Brain microvascular endothelial cell (primary cell): Measurements from ENCODE around the gene PLEKHM2.

ENCODE experiments used
- DNase-seq: peaks from one replicate; pipeline ENCODE4 v3.0.0-alpha.2; 2020
- H3K27ac ChIP-seq: fragments of 250-450 bp; sonication (Bioruptor Pico); 2 replicates; pipeline ENCODE4 v1.5.1; 2020; ENCODE audit warnings: mild to moderate bottlenecking, moderate library complexity
- H3K27me3 ChIP-seq: fragments of 250-450 bp; sonication (Bioruptor Pico); replicated peaks from 2 replicates; pipeline ENCODE4 v1.5.1; 2020; ENCODE audit warnings: mild to moderate bottlenecking
- H3K36me3 ChIP-seq: fragments of 250-450 bp; sonication (Bioruptor Pico); replicated peaks from 2 replicates; pipeline ENCODE4 v1.5.1; 2020; ENCODE audit warnings: mild to moderate bottlenecking
- H3K4me3 ChIP-seq: 2 replicates; pipeline ENCODE4 v1.5.1; 2011; ENCODE audit warnings: low read depth, mild to moderate bottlenecking, control low read depth, low read length, moderate library complexity
- in situ Hi-C: cut with HindIII; loops from 2 replicates; pipeline ENCODE4 v1.10.0; 2017; ENCODE audit warnings: low sequenced_read_pairs, low pct_ligation_motif_present
- TF ChIP-seq, protein P1 (sequence below): IDR thresholded peaks from 2 replicates; pipeline ENCODE4 v1.5.1; 2011; ENCODE audit warnings: low read depth, mild to moderate bottlenecking, moderate library complexity, low read length, control low read depth, inconsistent platforms; ENCODE audit errors: missing control alignments

The PLEKHM2 gene

DNA sequence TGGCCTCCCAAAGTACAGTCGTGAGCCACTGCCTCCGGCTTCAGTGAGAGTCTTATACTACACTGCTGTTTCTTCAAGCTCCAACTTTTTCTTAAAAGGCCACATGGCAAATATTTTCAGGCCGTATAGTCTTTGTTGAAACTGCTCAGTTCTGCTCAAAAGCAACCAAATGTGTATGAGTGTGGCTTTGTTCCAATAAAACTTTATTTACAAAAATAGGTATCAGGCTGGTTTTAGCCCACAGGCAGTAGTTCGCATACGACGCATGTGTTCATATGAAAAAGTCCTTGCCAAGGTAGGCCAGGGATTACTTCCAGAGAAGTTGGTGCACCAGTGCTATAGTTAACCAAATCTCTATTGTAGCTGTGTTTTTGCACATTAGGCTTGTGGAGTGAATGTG lies 6.2 kb downstream of the PLEKHM2 start:
- Histone ChIP-seq H3K27ac (no peak overlapping the region), H3K27me3 (no peaks in the 10 kb centered on the region), H3K4me3 (no peak overlapping the region), H3K36me3 (no peaks in the 10 kb centered on the region)
- DNase-seq, result no peak
- in situ Hi-C loops, result no loop called here
- TF ChIP-seq, protein P1, sequence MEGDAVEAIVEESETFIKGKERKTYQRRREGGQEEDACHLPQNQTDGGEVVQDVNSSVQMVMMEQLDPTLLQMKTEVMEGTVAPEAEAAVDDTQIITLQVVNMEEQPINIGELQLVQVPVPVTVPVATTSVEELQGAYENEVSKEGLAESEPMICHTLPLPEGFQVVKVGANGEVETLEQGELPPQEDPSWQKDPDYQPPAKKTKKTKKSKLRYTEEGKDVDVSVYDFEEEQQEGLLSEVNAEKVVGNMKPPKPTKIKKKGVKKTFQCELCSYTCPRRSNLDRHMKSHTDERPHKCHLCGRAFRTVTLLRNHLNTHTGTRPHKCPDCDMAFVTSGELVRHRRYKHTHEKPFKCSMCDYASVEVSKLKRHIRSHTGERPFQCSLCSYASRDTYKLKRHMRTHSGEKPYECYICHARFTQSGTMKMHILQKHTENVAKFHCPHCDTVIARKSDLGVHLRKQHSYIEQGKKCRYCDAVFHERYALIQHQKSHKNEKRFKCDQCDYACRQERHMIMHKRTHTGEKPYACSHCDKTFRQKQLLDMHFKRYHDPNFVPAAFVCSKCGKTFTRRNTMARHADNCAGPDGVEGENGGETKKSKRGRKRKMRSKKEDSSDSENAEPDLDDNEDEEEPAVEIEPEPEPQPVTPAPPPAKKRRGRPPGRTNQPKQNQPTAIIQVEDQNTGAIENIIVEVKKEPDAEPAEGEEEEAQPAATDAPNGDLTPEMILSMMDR, result no peak

DNA sequence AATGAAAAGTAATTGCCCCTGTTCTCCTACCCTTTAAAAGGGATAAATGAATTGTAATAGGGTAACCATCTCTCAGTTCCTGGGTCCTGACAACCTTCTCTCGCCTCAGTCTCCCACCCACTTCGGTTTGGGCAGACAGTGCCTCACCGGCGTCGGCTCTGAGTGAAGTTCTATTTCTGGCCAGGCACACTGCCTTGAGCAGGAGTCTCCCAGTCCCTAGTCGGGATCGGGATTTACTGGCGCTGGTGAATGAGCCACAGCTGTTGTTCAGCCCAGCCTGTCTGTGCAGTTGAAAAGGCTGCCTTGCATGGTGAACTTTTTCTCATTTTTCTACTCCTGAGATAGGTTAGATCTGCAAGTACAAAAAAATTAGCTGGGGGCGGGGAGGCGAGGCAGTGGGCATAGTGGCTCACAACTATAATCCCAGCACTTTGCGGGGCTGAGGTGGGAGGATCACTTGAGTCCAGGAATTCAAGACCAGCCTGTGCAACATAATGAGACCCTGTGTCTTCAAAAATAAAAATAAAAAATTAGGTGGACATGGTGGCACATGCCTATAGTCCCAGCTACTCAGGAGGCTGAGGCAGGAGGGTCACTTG lies 7.4 kb downstream of the PLEKHM2 start:
- TF ChIP-seq, protein P1, result no peak
- no peak for DNase-seq
- H3K36me3 ChIP-seq, result peaks cover under 1% of the 10 kb centered on the region
- H3K4me3 ChIP-seq, result no peak overlapping the region
- in situ Hi-C loops, result no loop called here
- no peak overlapping the region for H3K27ac ChIP-seq
- H3K27me3 ChIP-seq, result no peaks in the 10 kb centered on the region

DNA sequence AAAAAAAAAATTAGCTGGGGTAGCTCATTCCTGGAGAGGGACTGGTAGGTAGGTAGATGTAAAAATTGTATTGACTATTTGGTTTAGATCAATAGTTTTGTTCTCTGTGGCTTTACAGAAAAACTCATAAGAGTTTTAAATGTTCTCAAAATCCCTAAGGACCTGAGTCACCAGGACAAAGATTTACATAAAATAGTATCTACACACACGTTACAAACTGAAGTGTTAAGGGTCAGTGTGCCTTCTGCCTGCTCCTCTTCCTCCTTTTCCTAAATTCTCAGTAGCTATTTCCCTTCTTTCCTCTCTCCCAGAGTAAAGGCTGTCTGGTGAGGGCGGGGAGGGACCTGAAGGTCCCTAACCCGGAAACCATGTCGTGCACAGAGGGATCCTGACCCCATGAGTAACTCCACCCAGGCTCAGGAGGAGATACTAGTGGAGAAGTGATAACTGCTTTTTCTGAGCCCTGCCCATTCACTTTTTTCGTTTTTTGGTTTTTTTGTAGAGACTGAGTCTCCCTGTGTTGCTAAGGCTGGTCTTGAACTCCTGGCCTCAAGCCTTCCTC lies 8.1 kb downstream of the PLEKHM2 start:
- Histone ChIP-seq H3K4me3 (no peak overlapping the region), H3K27ac (no peak overlapping the region), H3K27me3 (no peaks in the 10 kb centered on the region), H3K36me3 (peaks cover 2% of the 10 kb centered on the region)
- in situ Hi-C loops, result no loop called here
- no peak for DNase-seq
- TF ChIP-seq, protein P1, result no peak

DNA sequence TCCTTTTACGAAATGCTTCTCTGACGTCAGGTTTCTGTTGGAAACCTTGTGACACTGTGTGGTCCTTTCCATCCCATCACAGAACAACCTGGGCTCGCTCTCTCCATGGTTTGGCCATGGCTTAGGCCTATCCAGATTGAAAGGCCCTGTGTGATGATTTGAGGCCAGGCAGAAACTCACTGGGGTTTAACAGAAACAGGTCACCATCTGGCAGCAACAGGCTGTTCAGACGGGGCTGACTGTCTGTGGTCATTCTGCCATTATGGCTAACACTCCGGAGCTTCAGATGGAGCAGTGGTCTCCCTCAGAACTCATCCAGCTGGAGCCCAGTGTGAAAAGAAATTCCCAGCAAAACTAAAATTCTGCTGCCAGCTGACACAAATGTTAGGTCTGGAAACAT lies 9.3 kb downstream of the PLEKHM2 start:
- Histone ChIP-seq H3K36me3 (peaks cover 2% of the 10 kb centered on the region), H3K4me3 (no peak overlapping the region), H3K27ac (no peak overlapping the region), H3K27me3 (no peaks in the 10 kb centered on the region)
- no peak for DNase-seq
- in situ Hi-C loops, result no loop called here
- TF ChIP-seq, protein P1, result no peak

DNA sequence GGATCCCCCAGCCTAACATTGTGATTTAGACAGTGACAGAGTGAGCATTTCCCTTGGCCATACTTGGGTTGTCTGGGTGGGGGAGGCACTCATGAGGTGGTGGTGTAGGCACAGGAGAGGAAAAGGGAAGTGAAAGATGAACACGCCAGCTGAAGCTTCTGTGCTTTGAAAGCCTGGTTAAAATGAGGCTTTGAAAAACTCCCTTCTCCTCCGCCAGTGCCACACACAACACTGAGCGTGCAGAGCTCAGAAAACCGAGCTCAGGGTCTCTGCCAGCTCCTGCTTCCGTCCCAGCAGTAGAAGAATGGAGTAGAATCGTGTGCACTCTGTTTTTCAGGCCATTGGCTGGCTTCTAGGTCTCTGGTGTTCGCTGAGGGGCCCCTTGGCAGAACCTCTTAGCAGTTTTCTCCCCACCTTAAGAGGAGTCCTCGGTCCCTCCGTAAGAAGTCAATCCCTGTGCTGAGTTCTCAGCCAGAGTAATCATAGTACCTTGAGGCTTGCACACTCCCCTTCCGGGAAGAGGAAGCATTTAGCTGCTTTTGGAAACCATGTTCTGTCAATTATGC lies 12.9 kb downstream of the PLEKHM2 start:
- in situ Hi-C loops, result no loop called here
- peaks cover 2% of the 10 kb centered on the region for H3K36me3 ChIP-seq
- no peak overlapping the region for H3K27ac ChIP-seq
- DNase-seq, result no peak
- H3K4me3 ChIP-seq, result no peak overlapping the region
- TF ChIP-seq, protein P1, result no peak
- no peaks in the 10 kb centered on the region for H3K27me3 ChIP-seq
